Esophagus muscularis mucosa (tissue), 4 donors: ENCODE data around the gene STIP1. TPM values are rescaled to one million over a fixed set of nuclear protein-coding genes. Genes with fewer than 3 reads are reported as not detected.
A peak's percentile ranks its signal among the peaks of the same experiment; 100 is the strongest.

Source experiments
- DNase-seq: peaks from one replicate; pipeline ENCODE4 v3.0.0-alpha.2; 2017; ENCODE audit errors: extremely low spot score
- H3K27ac ChIP-seq, 4 donors: fragments of 200-600 bp; sonication (generic); replicated peaks in 1 of 4; 1 replicate in 3 of 4; 2 replicates in 1 of 4; pipeline ENCODE4 v1.5.1; 2016 to 2019; ENCODE audit warnings: mild to moderate bottlenecking in 1 of 4
- H3K27me3 ChIP-seq, 4 donors: fragments of 200-600 bp; sonication (generic); one replicate each; pipeline versions ENCODE4 v1.5.1 to v1.6.0; 2016 to 2019
- H3K36me3 ChIP-seq, 4 donors: fragments of 200-600 bp; sonication (generic); one replicate each; pipeline ENCODE4 v1.5.1; 2016 to 2019
- H3K4me1 ChIP-seq, 4 donors: fragments of 200-600 bp; sonication (generic); one replicate each; pipeline ENCODE4 v1.5.1; 2016 to 2019
- H3K4me3 ChIP-seq, 4 donors: fragments of 200-600 bp; sonication (generic); 1 replicate in 2 of 4; 2 replicates in 2 of 4; pipeline ENCODE4 v1.5.1; 2016 to 2019; ENCODE audit warnings: mild to moderate bottlenecking in 4 of 4, moderate library complexity in 1 of 4
- H3K9me3 ChIP-seq, 4 donors: fragments of 200-600 bp; sonication (generic); 1 replicate in 3 of 4; 2 replicates in 1 of 4; pipeline ENCODE4 v1.5.1; 2016 to 2019
- CTCF ChIP-seq, 3 experiments: fragments of 200-600 bp in 2 of 3; fragments of 450-650 bp in 1 of 3; sonication (generic) in 2 of 3; IDR thresholded peaks; one replicate each; pipeline ENCODE4 v1.5.1; 2017 to 2019; ENCODE audit warnings: antibody characterized with exemption in 3 of 3, mild to moderate bottlenecking in 2 of 3, moderate library complexity in 1 of 3
- EP300 ChIP-seq: sonication (generic); formaldehyde crosslinking; IDR thresholded peaks from one replicate; pipeline ENCODE4 v1.6.1; 2017; ENCODE audit warnings: antibody characterized with exemption
- POLR2A ChIP-seq: fragments of 450-650 bp; IDR thresholded peaks from one replicate; pipeline ENCODE4 v1.6.1; 2017; ENCODE audit warnings: antibody characterized with exemption, moderate library complexity, mild to moderate bottlenecking, low read depth
- POLR2AphosphoS5 ChIP-seq, 2 donors: sonication (generic); formaldehyde crosslinking; IDR thresholded peaks; one replicate each; pipeline ENCODE4 v1.6.1; 2017; ENCODE audit warnings: antibody characterized with exemption in 2 of 2
- WGBS: methylation state at CpG from one replicate; pipeline ENCODE4 v1.1.5; 2018; 5-methylcytosine and 5-hydroxymethylcytosine counted together
- intact Hi-C: fragments of 100-400 bp; cut with DNase I; formaldehyde crosslinking; loops from one replicate; pipeline ENCODE4 v1.15.1; 2023
- total RNA-seq, 4 donors: library from RNA; depleted of rRNA; stranded (reverse); fragments of >200 nt; gene quantifications; one replicate each; pipeline versions ENCODE4 v1.1.0 to v1.2.1, GENCODE V29; 2016

Gene STIP1
- total RNA-seq = 100 to 1,000 TPM in 3 of 4 donors, 10 to 100 TPM in 1; 82.2 to 116 (median 101) TPM

GRCh38 chr11:64185693-64186491 is at the start of gene STIP1:
STIP1 (plus strand) TSS chr11:64186171; CDS start chr11:64186262, 91 bp downstream.
- intact Hi-C loops = loop anchor here (5.0 kb wide), 1 partner anchor 41 kb away; the partner anchor contains the start of genes NUDT22 and TRPT1
- WGBS = under 1% methylated on average over 32 of the region's 74 CpGs

GRCh38 chr11:64136765-64137441 is 49.1 kb upstream of the STIP1 start:
- WGBS = 84% methylated on average over 17 of the region's 17 CpGs
- Histone ChIP-seq H3K27me3 (no peaks in the 10 kb centered on the region), H3K4me1 (peaks cover 0 to 17% (median 7%) of the 10 kb centered on the region in 4 donors), H3K4me3 (no peak overlapping the region), H3K9me3 (no peaks in the 10 kb centered on the region), H3K36me3 (no peaks in the 10 kb centered on the region), H3K27ac (no peak overlapping the region)
- no peak for TF ChIP-seq POLR2AphosphoS5 (IDR thresholded peaks at IDR 0.05)
- TF ChIP-seq EP300 = no peak
- TF ChIP-seq POLR2A = no peak
- TF ChIP-seq CTCF (IDR thresholded peaks at IDR 0.05) = no peak
- DNase-seq = no peak
- intact Hi-C loops = no loop called here

More at GRCh38 chr11:64185693-64186491, at the start of gene STIP1:
- TF ChIP-seq CTCF (IDR thresholded peaks at IDR 0.05) (peak; percentile 1 to 57 (median 40)), POLR2AphosphoS5 (IDR thresholded peaks at IDR 0.05) (peak; percentile 2 to 96), EP300 (no peak)
- no peaks in the 10 kb centered on the region for H3K9me3 ChIP-seq
- H3K4me1 ChIP-seq = peaks cover 40 to 47% (median 44%) of the 10 kb centered on the region in 4 donors
- peak within 1 kb of the TSS in 2 of 4 donors; percentile 72 to 80 for H3K4me3 ChIP-seq
- H3K27me3 ChIP-seq = peaks cover 0 to 4% (median 0%) of the 10 kb centered on the region in 4 donors
- DNase-seq = peak; percentile 100
- H3K36me3 ChIP-seq = peaks cover 0 to 19% (median 7%) of the 10 kb centered on the region in 4 donors
- H3K27ac ChIP-seq = peak within 1 kb of the TSS in 3 of 4 donors; percentile 88 to 96 (median 96)

DNA sequence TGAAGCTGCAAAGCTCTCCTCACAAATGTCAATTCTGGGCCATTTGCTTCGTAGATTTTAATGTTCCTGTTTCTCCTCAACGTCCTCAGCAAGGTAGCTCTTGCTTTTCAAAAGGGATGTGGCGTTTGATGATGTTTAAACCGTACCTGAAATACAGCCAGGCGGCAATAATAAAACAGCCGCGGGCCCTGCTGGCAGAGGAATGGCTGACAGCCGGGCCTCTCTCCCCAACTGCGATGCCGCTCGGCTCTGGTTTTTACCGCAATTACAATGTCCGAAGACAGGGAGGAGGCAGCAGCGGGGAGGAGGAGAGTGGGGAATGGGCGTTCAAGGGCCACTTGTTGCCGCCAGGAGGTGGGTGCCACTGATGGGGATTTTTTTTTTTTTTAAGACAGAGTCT is 47.6 kb upstream of the STIP1 start:
- intact Hi-C loops = no loop called here

GRCh38 chr11:64139049-64139448 is 46.9 kb upstream of the STIP1 start:
- no peaks in the 10 kb centered on the region for H3K27me3 ChIP-seq
- DNase-seq = no peak
- H3K4me3 ChIP-seq = no peak overlapping the region
- intact Hi-C loops = no loop called here
- H3K4me1 ChIP-seq = peaks cover 0 to 10% (median 3%) of the 10 kb centered on the region in 4 donors
- no peaks in the 10 kb centered on the region for H3K36me3 ChIP-seq
- no peaks in the 10 kb centered on the region for H3K9me3 ChIP-seq
- H3K27ac ChIP-seq = no peak overlapping the region
- no peak for TF ChIP-seq POLR2AphosphoS5 (IDR thresholded peaks at IDR 0.05)
- 64% methylated on average over 10 of the region's 15 CpGs for WGBS

More for the DNA sequence above, 47.6 kb upstream of the STIP1 start:
- H3K4me1 ChIP-seq = peaks cover 0 to 10% (median 3%) of the 10 kb centered on the region in 4 donors
- DNase-seq = no peak
- no peaks in the 10 kb centered on the region for H3K27me3 ChIP-seq
- TF ChIP-seq EP300 = no peak
- no peak for TF ChIP-seq CTCF (IDR thresholded peaks at IDR 0.05)
- TF ChIP-seq POLR2A = no peak
- no peak for TF ChIP-seq POLR2AphosphoS5 (IDR thresholded peaks at IDR 0.05)
- H3K27ac ChIP-seq = no peak overlapping the region
- no peaks in the 10 kb centered on the region for H3K36me3 ChIP-seq
- WGBS = 90% methylated on average over 16 of the region's 16 CpGs
- no peak overlapping the region for H3K4me3 ChIP-seq
- H3K9me3 ChIP-seq = no peaks in the 10 kb centered on the region

DNA sequence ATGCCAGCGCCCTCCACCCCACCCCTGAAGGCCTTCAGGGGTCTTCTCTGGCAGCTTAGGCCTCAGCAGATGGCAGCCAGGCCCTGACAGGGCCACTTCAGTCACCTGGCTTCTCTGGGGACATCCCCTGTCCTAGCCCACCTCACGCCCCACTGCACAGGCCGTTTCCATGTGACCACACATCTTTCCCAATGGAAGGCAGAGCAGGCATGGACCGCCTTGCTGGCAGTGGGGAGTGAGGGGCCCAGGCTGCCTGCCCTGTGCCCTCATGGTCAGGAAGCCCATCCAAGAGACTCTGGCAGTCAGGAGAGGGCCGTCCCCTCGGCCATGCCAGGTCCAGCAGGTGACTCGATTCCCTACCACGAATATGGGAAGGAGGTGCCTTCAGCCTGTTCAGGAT is 45.9 kb upstream of the STIP1 start:
- intact Hi-C loops = no loop called here
- TF ChIP-seq CTCF (IDR thresholded peaks at IDR 0.05) (no peak), POLR2AphosphoS5 (IDR thresholded peaks at IDR 0.05) (no peak), EP300 (no peak), POLR2A (no peak)
- Histone ChIP-seq H3K27ac (no peak overlapping the region), H3K4me1 (peaks cover 0 to 10% (median 3%) of the 10 kb centered on the region in 4 donors), H3K27me3 (no peaks in the 10 kb centered on the region), H3K36me3 (no peaks in the 10 kb centered on the region), H3K9me3 (no peaks in the 10 kb centered on the region), H3K4me3 (no peak overlapping the region)
- DNase-seq = no peak
- WGBS = 91% methylated on average over 5 of the region's 8 CpGs
